ENCODE measurements around the gene BDP1.
"Not testable (repeated sequence)": the region's sequence is repeated elsewhere in the genome, so short reads cannot be mapped to it uniquely, and the experiment has no call there.

The BDP1 gene

DNA sequence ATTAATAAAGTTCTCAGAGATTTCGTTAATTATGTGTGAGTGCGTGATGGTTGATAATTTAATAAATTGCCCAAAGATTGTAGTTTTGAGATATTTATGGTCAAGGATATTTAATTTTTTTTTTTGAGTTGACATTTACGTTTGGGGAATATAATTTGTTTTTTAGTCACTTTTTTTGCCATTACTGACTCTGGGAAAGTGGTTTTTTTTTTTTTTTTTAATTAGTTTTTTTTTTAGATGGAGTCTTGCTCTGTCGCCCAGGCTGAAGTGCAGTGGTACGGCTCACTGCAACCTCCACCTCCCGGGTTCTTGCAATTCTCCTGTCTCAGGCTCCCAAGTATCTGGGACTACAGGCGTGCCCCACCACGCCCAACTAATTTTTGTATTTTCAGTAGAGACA lies 1.7 kb downstream of the BDP1 start:
- DNase-seq: no peak
- in situ Hi-C loops (cut with HindIII; ENCODE audit: low pct_ligation_motif_present, low pct_unique_long_range_greater_than_20kb, low sequenced_read_pairs): no loop called here

DNA sequence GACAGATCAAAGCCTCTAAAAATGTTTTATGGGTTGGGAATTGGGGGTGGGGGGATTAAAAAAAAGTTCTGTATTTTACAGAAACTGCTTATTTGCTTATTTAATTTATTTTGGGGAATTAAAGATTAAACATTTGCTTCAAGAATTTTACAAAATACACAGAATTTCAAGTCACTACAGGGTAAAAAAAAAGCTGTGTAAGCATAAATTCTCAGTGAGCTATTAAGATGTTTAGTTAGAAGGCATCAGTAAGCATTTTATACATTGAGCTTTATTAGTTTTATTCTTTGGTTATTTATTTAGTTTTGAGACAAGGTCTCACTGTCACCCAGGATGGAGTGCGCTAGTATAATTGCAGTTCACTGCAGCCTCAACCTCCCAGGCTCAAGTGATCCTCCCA lies 5.2 kb downstream of the BDP1 start:
- DNase-seq: no peak
- in situ Hi-C loops (cut with HindIII; ENCODE audit: low pct_ligation_motif_present, low pct_unique_long_range_greater_than_20kb, low sequenced_read_pairs): no loop called here

DNA sequence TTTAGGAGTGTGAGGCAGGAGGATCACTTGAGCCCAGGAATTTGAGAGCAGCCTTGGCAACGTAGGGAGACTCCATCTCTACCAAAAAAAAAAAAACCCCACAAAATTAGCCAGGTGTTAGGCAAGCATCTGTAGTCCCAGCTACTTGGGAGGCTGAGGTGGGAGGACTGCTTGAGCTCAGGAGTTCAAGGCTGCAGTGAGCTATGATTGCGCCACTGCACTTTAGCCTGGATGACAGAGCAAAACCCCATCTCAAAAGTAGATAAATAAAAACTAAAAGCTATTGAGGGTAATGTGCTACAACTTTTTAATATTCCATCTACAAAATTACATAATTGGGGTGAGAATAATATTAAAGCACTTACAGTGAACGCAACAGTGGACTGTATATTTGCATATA lies 5.9 kb downstream of the BDP1 start:
- in situ Hi-C loops (cut with HindIII; ENCODE audit: low pct_ligation_motif_present, low pct_unique_long_range_greater_than_20kb, low sequenced_read_pairs): no loop called here
- no peak for DNase-seq

DNA sequence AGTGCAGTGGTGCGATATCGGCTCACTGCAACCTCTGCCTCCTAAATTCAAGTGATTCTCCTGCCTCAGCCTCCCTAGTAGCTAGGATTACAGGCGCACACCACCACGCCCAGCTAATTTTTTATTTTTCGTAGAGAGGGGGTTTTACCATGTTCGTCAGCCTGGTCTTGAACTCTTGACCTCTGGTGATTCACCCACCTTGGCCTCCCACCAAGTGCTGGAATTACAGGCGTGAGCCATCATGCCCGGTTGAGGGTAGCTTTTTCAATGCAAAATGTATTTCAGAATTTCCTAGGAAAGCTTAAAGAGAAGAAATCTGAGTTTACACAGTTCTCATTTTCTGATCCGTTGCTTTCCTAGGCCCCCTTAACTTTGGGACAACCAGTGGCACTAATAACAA lies 15.7 kb downstream of the BDP1 start:
- peak; percentile 12 for DNase-seq
- in situ Hi-C loops (cut with HindIII; ENCODE audit: low pct_ligation_motif_present, low pct_unique_long_range_greater_than_20kb, low sequenced_read_pairs): no loop called here

DNA sequence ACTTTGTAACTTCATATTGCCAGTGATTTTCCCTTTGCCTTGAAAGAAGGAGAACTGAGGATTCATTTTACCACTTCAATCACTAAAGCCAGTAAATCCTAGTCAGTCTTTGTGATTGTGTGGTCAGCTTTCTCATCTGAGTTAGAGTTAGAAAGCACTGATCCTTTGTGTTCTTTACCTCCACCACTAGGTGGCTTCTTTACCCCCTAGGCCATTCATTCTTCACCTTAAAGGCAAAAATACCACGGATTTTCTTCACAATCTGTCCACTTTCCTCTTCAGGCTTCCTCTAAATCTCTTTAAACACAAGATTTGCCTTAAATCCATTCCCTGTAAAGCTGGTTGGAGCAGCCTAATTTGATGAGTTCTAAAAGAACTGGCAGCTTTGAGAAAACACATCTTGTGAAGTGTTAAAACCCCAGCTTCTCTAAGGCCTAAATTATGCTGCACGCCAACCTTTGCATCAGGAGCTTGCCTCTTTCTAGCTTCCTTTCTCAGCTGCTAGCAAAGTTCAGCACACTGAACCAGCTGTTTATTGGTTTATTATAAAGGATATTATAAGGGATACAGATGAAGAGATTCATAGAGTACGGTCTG lies 20.4 kb downstream of the BDP1 start:
- in situ Hi-C loops (cut with HindIII; ENCODE audit: low pct_ligation_motif_present, low pct_unique_long_range_greater_than_20kb, low sequenced_read_pairs): no loop called here
- DNase-seq: peak; percentile 33

DNA sequence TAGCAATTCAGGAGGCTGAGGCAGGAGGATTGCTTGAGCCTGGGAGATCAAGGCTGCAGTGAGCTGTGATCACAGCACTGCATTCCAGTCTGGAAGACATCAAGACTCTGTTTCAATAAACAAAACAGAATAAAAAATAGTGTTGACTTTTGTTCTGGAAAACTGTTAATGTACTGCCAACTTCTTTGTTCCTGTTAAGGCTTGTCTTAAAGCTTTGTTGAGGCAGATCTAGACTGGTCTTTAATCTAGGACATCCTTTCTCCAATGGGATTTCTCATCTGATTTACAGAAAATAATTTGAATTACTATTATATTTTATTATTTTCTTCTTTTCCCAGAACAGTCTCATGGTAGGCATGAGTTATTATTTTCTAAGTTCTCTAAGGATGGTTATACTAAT lies 26.0 kb downstream of the BDP1 start:
- in situ Hi-C loops (cut with HindIII; ENCODE audit: low pct_ligation_motif_present, low pct_unique_long_range_greater_than_20kb, low sequenced_read_pairs): no loop called here
- no peak for DNase-seq

DNA sequence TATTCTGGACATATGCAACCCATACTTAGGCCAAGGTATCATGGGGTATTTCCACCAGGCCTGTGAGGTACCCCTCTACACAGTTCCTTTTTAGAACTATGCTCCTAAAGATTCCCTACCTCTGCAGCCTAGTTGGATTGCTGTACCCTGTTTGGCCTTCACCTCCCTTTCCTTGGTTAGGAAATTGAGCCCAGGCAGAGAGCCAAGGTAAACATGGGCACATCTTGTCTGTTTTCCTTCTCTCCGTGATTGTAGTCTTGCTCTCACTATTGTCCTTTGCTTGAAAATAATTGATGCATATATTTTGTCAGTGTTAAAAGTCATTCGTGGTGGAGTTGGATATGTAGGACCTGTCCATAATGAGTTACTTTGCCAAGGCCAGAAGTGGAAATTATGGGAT lies 26.7 kb downstream of the BDP1 start:
- in situ Hi-C loops (cut with HindIII; ENCODE audit: low pct_ligation_motif_present, low pct_unique_long_range_greater_than_20kb, low sequenced_read_pairs): no loop called here
- no peak for DNase-seq

DNA sequence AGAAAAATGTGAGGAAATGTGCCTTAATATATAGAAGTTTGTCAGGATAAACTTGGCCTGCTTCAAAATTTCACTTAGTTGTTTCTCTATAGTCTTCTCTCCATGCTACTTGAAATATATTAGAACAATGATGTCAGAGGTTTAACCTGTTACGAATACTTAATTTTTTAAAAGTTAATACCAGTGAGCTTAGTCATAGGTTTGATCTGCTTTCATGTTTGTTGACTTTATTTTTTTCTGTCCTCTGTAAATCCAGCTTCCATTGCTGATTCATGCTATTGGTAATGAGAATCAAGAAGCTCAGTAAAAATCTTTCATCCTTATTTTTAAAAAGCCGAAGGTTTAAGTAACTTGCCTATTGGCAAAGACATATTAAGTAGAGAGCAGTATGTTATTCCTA lies 27.9 kb downstream of the BDP1 start:
- peak; percentile 29 for DNase-seq
- in situ Hi-C loops (cut with HindIII; ENCODE audit: low pct_ligation_motif_present, low pct_unique_long_range_greater_than_20kb, low sequenced_read_pairs): no loop called here

DNA sequence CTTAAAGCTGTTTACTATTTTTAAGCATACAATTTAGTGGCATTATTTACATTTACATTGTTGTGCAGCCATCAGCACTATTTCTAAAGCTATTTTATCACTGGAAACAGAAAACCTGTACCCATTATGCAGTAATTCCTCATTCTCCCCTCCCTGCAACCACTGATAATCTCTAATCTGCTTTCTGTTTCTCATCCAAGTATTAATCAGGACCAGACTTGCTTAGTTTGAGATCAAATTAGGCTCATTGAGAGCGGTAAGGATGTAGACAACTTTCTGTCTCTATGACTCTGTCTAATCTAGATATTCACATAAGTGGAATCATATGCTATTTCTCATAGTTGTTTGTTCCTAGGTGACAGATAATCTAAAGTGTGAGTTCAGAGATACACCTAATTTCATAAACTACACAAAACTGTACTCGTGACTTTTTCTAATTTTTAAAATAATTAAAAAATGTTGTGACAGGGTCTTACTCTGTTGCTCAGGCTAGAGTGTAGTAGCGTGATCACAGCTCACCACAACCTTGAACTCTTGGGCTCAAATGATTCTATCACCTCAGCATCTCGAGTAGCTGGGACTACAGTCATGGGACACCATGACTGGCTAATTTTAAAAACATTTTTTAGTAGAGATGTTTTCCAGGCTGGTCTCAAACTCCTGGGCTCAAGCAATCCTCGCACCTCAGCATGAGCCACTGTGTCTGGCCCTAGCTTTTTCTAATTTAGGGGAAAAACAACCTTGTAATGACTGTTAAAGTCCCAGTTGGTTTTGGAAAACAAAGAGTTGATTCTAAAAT lies 37.6 kb downstream of the BDP1 start:
- DNase-seq: no peak
- in situ Hi-C loops (cut with HindIII; ENCODE audit: low pct_ligation_motif_present, low pct_unique_long_range_greater_than_20kb, low sequenced_read_pairs): no loop called here

DNA sequence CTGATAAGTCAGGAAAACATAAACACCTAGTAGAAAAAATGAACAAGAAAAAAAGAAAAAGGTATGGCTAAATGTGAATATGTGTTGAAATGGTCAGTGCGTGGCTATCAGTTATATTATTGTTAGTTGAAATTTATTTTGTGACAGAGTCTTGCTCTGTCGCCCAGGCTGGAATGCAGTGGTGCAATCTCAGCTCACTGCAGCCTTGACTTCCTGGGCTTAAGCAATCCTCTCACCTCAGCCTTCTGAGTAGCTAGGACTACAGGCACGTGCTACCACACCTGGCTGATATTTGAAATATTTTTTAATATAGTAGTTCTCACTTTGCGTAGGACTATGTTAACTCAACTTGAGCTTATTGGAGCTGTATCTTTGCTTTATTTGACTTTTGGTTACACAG lies 38.8 kb downstream of the BDP1 start:
- DNase-seq; in situ Hi-C loops (cut with HindIII; ENCODE audit: low pct_ligation_motif_present, low pct_unique_long_range_greater_than_20kb, low sequenced_read_pairs): not testable (repeated sequence)

DNA sequence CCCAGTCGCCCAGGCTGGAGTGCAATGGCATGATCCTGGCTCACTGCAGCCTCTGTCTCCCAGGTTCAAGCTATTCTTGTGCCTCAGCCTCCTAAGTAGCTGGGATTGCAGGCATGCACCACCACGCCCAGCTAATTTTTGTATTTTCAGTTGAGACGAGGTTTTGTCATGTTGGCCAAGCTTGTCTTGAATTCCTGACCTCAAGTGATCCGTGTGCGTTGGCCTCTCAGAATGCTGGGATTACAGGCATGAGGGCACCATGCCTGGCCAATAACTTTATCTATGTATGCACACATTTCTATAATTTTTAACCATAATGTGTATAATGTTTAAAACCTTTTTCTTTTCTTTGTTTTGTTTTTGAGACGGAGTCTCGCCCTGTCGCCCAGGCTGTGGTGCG lies 43.3 kb downstream of the BDP1 start:
- DNase-seq; in situ Hi-C loops (cut with HindIII; ENCODE audit: low pct_ligation_motif_present, low pct_unique_long_range_greater_than_20kb, low sequenced_read_pairs): not testable (repeated sequence)

DNA sequence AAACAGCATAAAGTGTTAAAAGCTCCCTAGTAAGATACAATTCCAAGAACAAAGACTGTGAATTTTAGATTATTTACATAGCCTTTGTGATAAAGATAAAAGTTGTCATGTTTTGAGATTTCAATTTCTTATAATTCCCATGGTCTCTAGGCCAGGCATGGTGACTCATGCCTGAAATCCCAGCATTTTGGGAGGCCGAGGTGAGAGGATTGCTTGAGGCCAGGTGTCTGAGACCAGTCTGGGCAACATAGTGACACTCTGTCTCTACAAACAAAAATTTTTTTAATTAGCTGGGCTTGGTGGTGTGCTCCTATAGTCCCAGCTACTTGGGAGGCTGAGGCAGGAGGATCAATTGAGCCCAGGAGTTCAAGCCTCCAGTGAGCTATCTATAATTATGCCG lies 48.1 kb downstream of the BDP1 start:
- in situ Hi-C loops (cut with HindIII; ENCODE audit: low pct_ligation_motif_present, low pct_unique_long_range_greater_than_20kb, low sequenced_read_pairs): no loop called here
- no peak for DNase-seq

DNA sequence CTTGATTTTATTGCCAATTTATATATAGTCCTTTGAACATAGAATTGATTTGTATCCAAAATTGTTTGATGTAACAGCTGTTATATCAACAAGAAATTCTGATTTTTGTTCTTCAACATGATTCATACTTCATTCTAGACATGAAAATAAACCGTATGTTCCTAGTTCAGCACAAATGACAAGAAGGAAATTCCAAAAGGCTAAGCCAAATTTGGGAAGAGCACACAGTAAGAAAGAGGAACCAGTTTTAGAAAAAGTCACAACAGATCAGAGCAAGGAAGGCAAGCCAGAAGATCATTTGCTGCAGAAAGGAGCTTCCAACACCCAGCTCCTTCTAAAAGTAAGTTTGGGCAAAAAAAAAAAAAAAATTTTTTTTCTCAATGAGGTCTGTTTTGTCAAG lies 66.7 kb downstream of the BDP1 start:
- in situ Hi-C loops (cut with HindIII; ENCODE audit: low pct_ligation_motif_present, low pct_unique_long_range_greater_than_20kb, low sequenced_read_pairs): no loop called here
- DNase-seq: no peak

DNA sequence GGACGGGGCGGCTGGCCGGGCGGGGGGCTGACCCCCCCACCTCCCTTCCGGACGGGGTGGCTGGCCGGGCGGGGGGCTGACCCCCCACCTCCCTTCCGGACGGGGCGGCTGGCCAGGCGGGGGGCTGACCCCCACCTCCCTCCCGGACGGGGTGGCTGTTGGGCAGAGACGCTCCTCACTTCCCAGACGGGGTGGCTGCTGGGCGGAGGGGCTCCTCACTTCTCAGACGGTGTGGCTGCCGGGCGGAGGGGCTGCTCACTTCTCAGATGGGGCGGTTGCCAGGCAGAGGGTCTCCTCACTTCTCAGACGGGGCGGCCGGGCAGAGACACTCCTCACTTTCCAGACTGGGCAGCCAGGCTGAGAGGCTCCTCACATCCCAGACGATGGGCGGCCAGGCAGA lies 70.2 kb downstream of the BDP1 start:
- DNase-seq; in situ Hi-C loops (cut with HindIII; ENCODE audit: low pct_ligation_motif_present, low pct_unique_long_range_greater_than_20kb, low sequenced_read_pairs): not testable (repeated sequence)

DNA sequence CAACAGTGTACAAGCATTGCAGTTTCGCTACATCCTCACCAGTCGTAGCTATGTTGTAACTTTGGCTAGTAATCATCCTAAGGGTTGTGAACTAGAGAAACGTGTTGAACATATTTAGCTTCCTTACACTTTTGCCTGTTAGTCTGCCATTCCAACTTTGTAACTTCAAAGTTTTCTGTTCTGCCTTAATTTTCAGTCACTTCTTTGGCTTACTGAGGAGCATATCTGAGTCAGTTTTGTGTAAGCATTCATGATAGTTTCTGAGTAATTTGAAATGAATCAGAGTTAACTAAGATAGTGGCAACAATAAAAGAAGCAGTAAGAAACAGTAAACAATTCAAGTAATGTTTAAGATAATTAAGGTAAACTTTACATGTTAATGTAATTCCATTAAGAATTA lies 72.8 kb downstream of the BDP1 start:
- no peak for DNase-seq
- in situ Hi-C loops (cut with HindIII; ENCODE audit: low pct_ligation_motif_present, low pct_unique_long_range_greater_than_20kb, low sequenced_read_pairs): no loop called here

DNA sequence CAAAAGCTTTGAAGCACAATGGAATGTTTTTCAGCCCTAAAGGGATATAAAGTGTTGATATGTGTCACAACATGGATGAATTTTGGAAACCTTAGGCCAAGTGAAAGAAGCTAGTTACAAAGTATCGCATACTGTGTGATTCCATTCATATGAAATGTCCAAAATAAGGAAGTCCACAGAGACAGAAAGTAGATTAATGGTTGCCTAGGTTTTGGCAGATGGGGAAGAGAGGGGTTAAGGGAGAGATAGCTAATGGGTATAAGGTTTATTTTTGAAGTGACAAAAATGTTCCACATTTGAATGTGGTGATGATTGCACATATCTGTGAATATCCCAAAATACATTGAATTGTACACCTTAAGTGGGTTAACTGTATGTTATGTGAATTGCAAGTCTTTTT lies 74.2 kb downstream of the BDP1 start:
- in situ Hi-C loops (cut with HindIII; ENCODE audit: low pct_ligation_motif_present, low pct_unique_long_range_greater_than_20kb, low sequenced_read_pairs): no loop called here
- no peak for DNase-seq

DNA sequence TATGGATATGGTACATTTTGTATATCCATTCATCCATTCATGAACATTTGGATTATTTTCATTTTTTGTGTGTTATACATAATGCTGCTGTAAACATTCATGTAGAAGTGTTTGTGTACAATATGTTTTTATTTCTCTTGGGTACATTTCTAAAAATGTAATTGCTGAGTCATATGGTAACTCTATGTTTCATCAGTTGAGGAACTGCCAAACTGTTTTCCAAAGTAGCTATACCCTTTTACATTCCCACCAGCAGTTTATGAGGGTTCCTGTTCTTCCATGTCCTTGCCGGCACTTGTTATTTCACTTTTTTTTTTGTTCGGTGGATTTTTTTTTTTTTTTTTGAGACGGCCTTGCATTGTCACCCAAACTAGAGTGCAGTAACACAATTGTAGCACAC lies 77.7 kb downstream of the BDP1 start:
- in situ Hi-C loops (cut with HindIII; ENCODE audit: low pct_ligation_motif_present, low pct_unique_long_range_greater_than_20kb, low sequenced_read_pairs): no loop called here
- DNase-seq: no peak

DNA sequence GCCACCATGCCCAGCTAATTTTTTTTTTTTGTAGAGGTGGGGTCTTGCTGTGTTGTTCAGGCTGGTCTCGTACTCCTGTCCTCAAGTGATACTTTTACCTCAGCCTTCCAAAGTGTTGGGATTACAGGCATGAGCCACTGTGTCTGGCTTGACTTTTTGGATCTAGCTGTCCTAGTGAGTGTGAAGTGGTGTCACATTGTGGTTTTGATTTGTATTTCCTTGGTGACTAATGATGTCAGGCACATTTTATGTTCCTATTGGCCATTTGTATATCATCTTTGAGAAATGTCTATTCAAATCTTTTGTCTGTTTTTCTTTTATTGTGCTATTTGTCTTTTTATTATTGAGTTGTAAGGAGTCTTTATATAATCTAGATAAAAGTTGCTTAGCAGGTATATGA lies 78.2 kb downstream of the BDP1 start:
- DNase-seq: peak; percentile 33
- in situ Hi-C loops (cut with HindIII; ENCODE audit: low pct_ligation_motif_present, low pct_unique_long_range_greater_than_20kb, low sequenced_read_pairs): no loop called here

DNA sequence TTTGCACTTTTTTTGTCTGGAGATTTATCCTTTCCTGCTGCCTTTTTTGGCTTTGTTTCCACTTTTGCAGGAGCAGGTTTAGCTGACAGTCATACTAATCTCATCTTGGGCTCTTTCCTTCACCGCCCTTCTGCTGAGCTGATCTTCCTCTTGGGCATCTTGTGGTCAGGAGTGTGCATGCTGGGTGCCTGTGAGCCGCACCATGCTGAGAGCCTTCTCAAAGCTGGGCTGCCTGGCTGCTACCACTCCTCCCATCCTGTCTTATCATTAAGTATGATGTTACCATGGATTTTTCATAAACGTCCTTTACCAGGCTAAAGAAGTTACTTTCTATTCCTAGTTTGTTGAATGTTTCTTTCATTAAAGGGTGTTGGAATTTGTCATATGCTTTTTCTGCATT lies 82.2 kb downstream of the BDP1 start:
- in situ Hi-C loops (cut with HindIII; ENCODE audit: low pct_ligation_motif_present, low pct_unique_long_range_greater_than_20kb, low sequenced_read_pairs): no loop called here
- DNase-seq: no peak

DNA sequence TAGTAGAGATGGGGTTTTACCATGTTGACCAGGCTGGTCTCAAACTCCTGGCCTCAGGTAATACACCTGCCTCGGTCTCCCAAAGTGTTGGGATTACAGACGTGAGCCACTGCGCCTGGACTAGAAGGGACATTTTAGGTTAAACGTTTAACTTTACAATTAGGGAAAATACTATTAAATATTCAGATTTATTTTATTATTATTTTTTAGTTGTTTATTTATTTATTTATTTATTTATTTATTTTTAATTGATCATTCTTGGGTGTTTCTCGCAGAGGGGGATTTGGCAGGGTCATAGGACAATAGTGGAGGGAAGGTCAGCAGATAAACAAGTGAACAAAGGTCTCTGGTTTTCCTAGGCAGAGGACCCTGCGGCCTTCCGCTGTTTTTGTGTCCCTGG lies 95.4 kb downstream of the BDP1 start:
- in situ Hi-C loops (cut with HindIII; ENCODE audit: low pct_ligation_motif_present, low pct_unique_long_range_greater_than_20kb, low sequenced_read_pairs); DNase-seq: not testable (repeated sequence)

All from ACHN (cell line).